PC-3 (cell line): ENCODE data around the gene SLC39A5.

Experiments
- EZH2 ChIP-seq: fragments of 300-600 bp; sonication (generic); IDR thresholded peaks from one replicate; pipeline ENCODE4 v1.6.1; 2017; ENCODE audit warnings: antibody characterized with exemption, mild to moderate bottlenecking, low read length; ENCODE audit not compliant: unreplicated experiment
- EZH2phosphoT487 ChIP-seq: fragments of 300-600 bp; sonication (generic); IDR thresholded peaks from 2 replicates; pipeline ENCODE4 v1.6.1; 2018; ENCODE audit warnings: mild to moderate bottlenecking, antibody characterized with exemption, low read length, borderline replicate concordance
- TF ChIP-seq, protein P1 (sequence below): fragments of 300-600 bp; sonication (generic); conservative IDR thresholded peaks from 2 replicates; pipeline ENCODE4 v1.5.1; 2017; ENCODE audit warnings: antibody characterized with exemption, low read depth, mild to moderate bottlenecking, low read length

DNA sequence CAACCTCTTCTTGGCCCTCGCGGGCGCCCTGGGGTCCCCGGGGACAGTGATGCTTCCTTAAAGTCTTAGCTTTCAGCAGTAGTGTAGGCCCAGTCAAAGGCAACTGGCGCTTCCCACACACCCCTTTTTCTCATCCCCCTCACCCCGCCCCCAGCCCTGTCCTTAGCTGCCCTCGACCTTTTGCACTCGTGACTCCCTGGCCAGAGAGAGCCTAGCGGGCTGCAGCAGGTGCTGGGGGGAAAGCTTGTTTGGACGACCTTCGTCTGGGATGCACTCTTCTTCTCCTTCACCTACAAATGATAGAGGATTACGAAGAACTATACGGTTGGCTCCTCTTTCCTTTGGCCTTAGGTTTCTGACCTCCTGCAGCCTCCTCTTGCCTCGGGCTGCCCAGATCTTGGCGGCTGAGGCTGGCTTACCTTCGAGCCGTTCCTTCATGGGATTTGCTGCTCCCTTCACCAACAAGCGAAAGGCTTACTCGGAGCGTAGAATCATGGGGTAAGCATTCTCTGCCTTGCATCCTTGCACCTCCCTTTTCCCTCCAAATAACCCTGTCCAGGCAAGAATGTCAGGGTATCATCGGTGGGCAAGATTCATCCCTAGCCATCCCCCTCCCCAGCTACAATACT is 37.7 kb downstream of the SLC39A5 start:
- TF ChIP-seq EZH2phosphoT487 (no peak), EZH2 (no peak)
- TF ChIP-seq, protein P1, sequence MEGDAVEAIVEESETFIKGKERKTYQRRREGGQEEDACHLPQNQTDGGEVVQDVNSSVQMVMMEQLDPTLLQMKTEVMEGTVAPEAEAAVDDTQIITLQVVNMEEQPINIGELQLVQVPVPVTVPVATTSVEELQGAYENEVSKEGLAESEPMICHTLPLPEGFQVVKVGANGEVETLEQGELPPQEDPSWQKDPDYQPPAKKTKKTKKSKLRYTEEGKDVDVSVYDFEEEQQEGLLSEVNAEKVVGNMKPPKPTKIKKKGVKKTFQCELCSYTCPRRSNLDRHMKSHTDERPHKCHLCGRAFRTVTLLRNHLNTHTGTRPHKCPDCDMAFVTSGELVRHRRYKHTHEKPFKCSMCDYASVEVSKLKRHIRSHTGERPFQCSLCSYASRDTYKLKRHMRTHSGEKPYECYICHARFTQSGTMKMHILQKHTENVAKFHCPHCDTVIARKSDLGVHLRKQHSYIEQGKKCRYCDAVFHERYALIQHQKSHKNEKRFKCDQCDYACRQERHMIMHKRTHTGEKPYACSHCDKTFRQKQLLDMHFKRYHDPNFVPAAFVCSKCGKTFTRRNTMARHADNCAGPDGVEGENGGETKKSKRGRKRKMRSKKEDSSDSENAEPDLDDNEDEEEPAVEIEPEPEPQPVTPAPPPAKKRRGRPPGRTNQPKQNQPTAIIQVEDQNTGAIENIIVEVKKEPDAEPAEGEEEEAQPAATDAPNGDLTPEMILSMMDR: no peak
